ENCODE data around the gene RNF14.
"Not testable (repeated sequence)": the region's sequence is repeated elsewhere in the genome, so short reads cannot be mapped to it uniquely, and the experiment has no call there.

Gene RNF14

GRCh38 chr5:141968914-141969608, at the start of gene RNF14:
Gene RNF14 (plus strand): TSS chr5:141969105. CDS start chr5:141973589, 4,484 bp downstream.
- DNase-seq, result peak; percentile 84

GRCh38 chr5:141919218-141920119, 49.4 kb upstream of the RNF14 start:
- no peak for DNase-seq

GRCh38 chr5:141920771-141921170, 48.1 kb upstream of the RNF14 start:
- DNase-seq, result no peak

- not testable (repeated sequence) for DNase-seq
Observed at GRCh38 chr5:141922827-141923447, 46.0 kb upstream of the RNF14 start.

- DNase-seq, result peak; percentile 80
Observed at GRCh38 chr5:141923448-141924313, 45.2 kb upstream of the RNF14 start, which contains the start of gene DELE1. Gene DELE1 (plus strand): TSS chr5:141923871. CDS start chr5:141923942, 71 bp downstream.

- no peak for DNase-seq
Observed at GRCh38 chr5:141926434-141926833, 42.5 kb upstream of the RNF14 start.

- DNase-seq, result no peak
Observed at GRCh38 chr5:141928051-141928450, 40.9 kb upstream of the RNF14 start.

GRCh38 chr5:141929398-141930058, 39.4 kb upstream of the RNF14 start:
- no peak for DNase-seq

- DNase-seq, result no peak
Observed at GRCh38 chr5:141931694-141932093, 37.2 kb upstream of the RNF14 start.

GRCh38 chr5:141933151-141933550, 35.8 kb upstream of the RNF14 start:
- DNase-seq, result no peak

- DNase-seq, result no peak
Observed at GRCh38 chr5:141934099-141934844, 34.6 kb upstream of the RNF14 start.

- no peak for DNase-seq
Observed at GRCh38 chr5:141935538-141935937, 33.4 kb upstream of the RNF14 start.

GRCh38 chr5:141940695-141941271, 28.1 kb upstream of the RNF14 start:
- DNase-seq, result no peak

- no peak for DNase-seq
Observed at GRCh38 chr5:141941307-141941706, 27.6 kb upstream of the RNF14 start.

- DNase-seq, result no peak
Observed at GRCh38 chr5:141941779-141942178, 27.1 kb upstream of the RNF14 start.

- no peak for DNase-seq
Observed at GRCh38 chr5:141942185-141942857, 26.6 kb upstream of the RNF14 start.

GRCh38 chr5:141944076-141944475, 24.8 kb upstream of the RNF14 start:
- no peak for DNase-seq

GRCh38 chr5:141945511-141946051, 23.3 kb upstream of the RNF14 start:
- no peak for DNase-seq

- DNase-seq, result no peak
Observed at GRCh38 chr5:141947316-141947715, 21.6 kb upstream of the RNF14 start.

- DNase-seq, result no peak
Observed at GRCh38 chr5:141948812-141949211, 20.1 kb upstream of the RNF14 start.
